Fibroblast of lung (primary cell): Measurements from ENCODE around the gene SERPINB2.
"Not testable (repeated sequence)": the region's sequence is repeated elsewhere in the genome, so short reads cannot be mapped to it uniquely, and the experiment has no call there.

Experiments
- EZH2 ChIP-seq: IDR thresholded peaks from 2 replicates; pipeline ENCODE4 v1.5.1; 2012; ENCODE audit warnings: low read length, control low read depth, mild to moderate bottlenecking; ENCODE audit errors: missing control alignments
- TF ChIP-seq, protein P1 (sequence below), 2 donors: IDR thresholded peaks in 1 of 2; conservative IDR thresholded peaks in 1 of 2; 1 replicate in 1 of 2; 2 replicates in 1 of 2; pipeline ENCODE4 v1.5.1; 2011 to 2012; ENCODE audit warnings: low read length in 2 of 2, control low read depth in 1 of 2, inconsistent platforms in 1 of 2, low read depth in 1 of 2, mild to moderate bottlenecking in 1 of 2

- TF ChIP-seq, protein P1, sequence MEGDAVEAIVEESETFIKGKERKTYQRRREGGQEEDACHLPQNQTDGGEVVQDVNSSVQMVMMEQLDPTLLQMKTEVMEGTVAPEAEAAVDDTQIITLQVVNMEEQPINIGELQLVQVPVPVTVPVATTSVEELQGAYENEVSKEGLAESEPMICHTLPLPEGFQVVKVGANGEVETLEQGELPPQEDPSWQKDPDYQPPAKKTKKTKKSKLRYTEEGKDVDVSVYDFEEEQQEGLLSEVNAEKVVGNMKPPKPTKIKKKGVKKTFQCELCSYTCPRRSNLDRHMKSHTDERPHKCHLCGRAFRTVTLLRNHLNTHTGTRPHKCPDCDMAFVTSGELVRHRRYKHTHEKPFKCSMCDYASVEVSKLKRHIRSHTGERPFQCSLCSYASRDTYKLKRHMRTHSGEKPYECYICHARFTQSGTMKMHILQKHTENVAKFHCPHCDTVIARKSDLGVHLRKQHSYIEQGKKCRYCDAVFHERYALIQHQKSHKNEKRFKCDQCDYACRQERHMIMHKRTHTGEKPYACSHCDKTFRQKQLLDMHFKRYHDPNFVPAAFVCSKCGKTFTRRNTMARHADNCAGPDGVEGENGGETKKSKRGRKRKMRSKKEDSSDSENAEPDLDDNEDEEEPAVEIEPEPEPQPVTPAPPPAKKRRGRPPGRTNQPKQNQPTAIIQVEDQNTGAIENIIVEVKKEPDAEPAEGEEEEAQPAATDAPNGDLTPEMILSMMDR (conservative IDR thresholded peaks at IDR 0.05 in 1 of 2, IDR thresholded peaks at IDR 0.05 in 1 of 2; ENCODE audit: low read depth in 1 of 2, low read length in 2 of 2) = not testable (repeated sequence)
- TF ChIP-seq EZH2 = not testable (repeated sequence)
Observed at GRCh38 chr18:63929369-63929768, 41.9 kb downstream of the SERPINB2 start.
